IMR-90 (cell line): ENCODE data around the gene C16orf74. TPM values are rescaled to one million over a fixed set of nuclear protein-coding genes. Genes with fewer than 3 reads are reported as not detected.

ENCODE experiments used
- ATAC-seq: fragments of 200-7000 bp; cut with Tn5 transposase; 2 replicates; pipeline ENCODE4 v1.9.1; 2020; ENCODE audit warnings: low read depth, mild to moderate bottlenecking, moderate library complexity
- BruUV-seq: library from RNA; stranded (reverse); fragments of 400-500 nt; replicated peaks from 2 replicates; lab custom pipeline; 2021; lab: Mats Ljungman, UMichigan
- CTCF ChIA-PET: fragments of 300-600 bp; formaldehyde crosslinking; extraction: SDS; loops from one replicate; lab custom pipeline; 2021; ENCODE audit warnings: antibody characterized with exemption; lab: Yijun Ruan, JAX
- POLR2A ChIA-PET: fragments of 300-600 bp; sonication (Branson Sonifier 250); formaldehyde crosslinking; loops from one replicate; lab custom pipeline; 2022; ENCODE audit warnings: antibody characterized with exemption; ENCODE audit not compliant: unreplicated experiment; lab: Charles Lee
- DNase-seq: peaks from one replicate; pipeline ENCODE4 v3.0.0; 2013
- H2AFZ ChIP-seq: replicated peaks from 2 replicates; pipeline ENCODE3; 2013; ENCODE audit warnings: low read length, mild to moderate bottlenecking; ENCODE audit not compliant: poor library complexity
- H2AK5ac ChIP-seq: 2 replicates; pipeline ENCODE4 v1.6.1; 2013; ENCODE audit warnings: low read depth, low read length, inconsistent platforms
- H2AK9ac ChIP-seq: replicated peaks from 2 replicates; pipeline ENCODE3; 2013; ENCODE audit warnings: mild to moderate bottlenecking, low read depth, low read length, moderate library complexity; ENCODE audit not compliant: poor library complexity
- H2BK120ac ChIP-seq: 2 replicates; pipeline ENCODE4 v1.6.1; 2013; ENCODE audit warnings: low read depth, low read length, inconsistent platforms
- H2BK15ac ChIP-seq: 3 replicates; pipeline ENCODE4 v1.6.1; 2013; ENCODE audit warnings: low read depth, low read length, inconsistent platforms
- H2BK20ac ChIP-seq: 2 replicates; pipeline ENCODE4 v1.6.1; 2013; ENCODE audit warnings: low read depth, mild to moderate bottlenecking, inconsistent platforms, low read length, moderate library complexity
- H2BK5ac ChIP-seq: 2 replicates; pipeline ENCODE4 v1.6.1; 2013; ENCODE audit warnings: mild to moderate bottlenecking, low read depth, low read length, inconsistent platforms; ENCODE audit not compliant: poor library complexity, severe bottlenecking
- H3K14ac ChIP-seq: replicated peaks from 2 replicates; pipeline ENCODE4 v1.6.1; 2013; ENCODE audit warnings: low read depth, low read length, inconsistent platforms
- H3K18ac ChIP-seq: 2 replicates; pipeline ENCODE4 v1.6.1; 2013; ENCODE audit warnings: low read depth, low read length, control low read depth
- H3K23ac ChIP-seq: 2 replicates; pipeline ENCODE4 v1.6.1; 2013; ENCODE audit warnings: low read depth, low read length, inconsistent platforms
- H3K27ac ChIP-seq: 2 replicates; pipeline ENCODE4 v1.5.1; 2013; ENCODE audit warnings: mild to moderate bottlenecking, control low read depth, low read length; ENCODE audit not compliant: insufficient read depth
- H3K27me3 ChIP-seq: 2 replicates; pipeline ENCODE4 v1.6.1; 2013; ENCODE audit warnings: low read length; ENCODE audit not compliant: control insufficient read depth, insufficient read depth
- H3K36me3 ChIP-seq: 2 replicates; pipeline ENCODE4 v1.6.1; 2013; ENCODE audit warnings: low read length, mixed read lengths; ENCODE audit not compliant: control insufficient read depth, insufficient read depth
- H3K4ac ChIP-seq: 2 replicates; pipeline ENCODE4 v1.6.1; 2013; ENCODE audit warnings: low read depth, low read length, inconsistent platforms
- H3K4me1 ChIP-seq: 2 replicates; pipeline ENCODE4 v1.6.1; 2013; ENCODE audit warnings: low read length, mixed read lengths; ENCODE audit not compliant: control insufficient read depth, insufficient read depth
- H3K4me2 ChIP-seq: 2 replicates; pipeline ENCODE4 v1.6.1; 2013; ENCODE audit warnings: low read depth, mild to moderate bottlenecking, control low read depth, low read length, moderate library complexity
- H3K4me3 ChIP-seq: 2 replicates; pipeline ENCODE4 v1.5.1; 2013; ENCODE audit warnings: low read depth, mild to moderate bottlenecking, control low read depth, low read length, moderate library complexity; ENCODE audit not compliant: insufficient read depth
- H3K56ac ChIP-seq: 2 replicates; pipeline ENCODE4 v1.6.1; 2013; ENCODE audit warnings: low read length, inconsistent platforms; ENCODE audit not compliant: insufficient read depth; ENCODE audit errors: extremely low read depth
- H3K79me1 ChIP-seq, 2 experiments: 2 replicates each; pipeline ENCODE4 v1.6.1; 2013; ENCODE audit warnings: low read length in 2 of 2, inconsistent platforms in 1 of 2, low read depth in 1 of 2
- H3K9ac ChIP-seq: 2 replicates; pipeline ENCODE4 v1.6.1; 2013; ENCODE audit warnings: low read depth, low read length, control low read depth
- H3K9me1 ChIP-seq: 2 replicates; pipeline ENCODE4 v1.6.1; 2013; ENCODE audit warnings: low read length, inconsistent platforms; ENCODE audit not compliant: insufficient read depth
- H3K9me3 ChIP-seq: 2 replicates; pipeline ENCODE4 v1.6.1; 2013; ENCODE audit warnings: low read length; ENCODE audit not compliant: control insufficient read depth, insufficient read depth
- H4K20me1 ChIP-seq: 2 replicates; pipeline ENCODE4 v1.6.1; 2013; ENCODE audit warnings: low read length, inconsistent platforms; ENCODE audit not compliant: insufficient read depth
- H4K5ac ChIP-seq: 2 replicates; pipeline ENCODE4 v1.6.1; 2013; ENCODE audit warnings: mild to moderate bottlenecking, low read depth, low read length, control low read depth
- H4K8ac ChIP-seq, 2 experiments: 2 replicates each; pipeline ENCODE4 v1.6.1; 2013; ENCODE audit warnings: low read depth in 2 of 2, low read length in 2 of 2, control low read depth in 1 of 2, inconsistent platforms in 1 of 2
- H4K91ac ChIP-seq: 2 replicates; pipeline ENCODE4 v1.6.1; 2013; ENCODE audit warnings: low read depth, low read length, inconsistent platforms; ENCODE audit not compliant: insufficient read depth
- CHD1 ChIP-seq: IDR thresholded peaks from 2 replicates; pipeline ENCODE4 v1.6.1; 2012; ENCODE audit warnings: low read depth, low read length, improper control_type of control experiment
- ELK1 ChIP-seq: fragments of 150-350 bp; IDR thresholded peaks from 2 replicates; pipeline ENCODE4 v1.6.1; 2016; ENCODE audit warnings: low read depth, mild to moderate bottlenecking, low read length, moderate library complexity, borderline replicate concordance
- FOS ChIP-seq: fragments of 150-350 bp; IDR thresholded peaks from 2 replicates; pipeline ENCODE4 v1.6.1; 2016; ENCODE audit warnings: low read depth, low read length
- MAFK ChIP-seq: IDR thresholded peaks from 2 replicates; pipeline ENCODE4 v1.6.1; 2012; ENCODE audit warnings: low read depth, low read length, improper control_type of control experiment
- MAZ ChIP-seq: IDR thresholded peaks from 2 replicates; pipeline ENCODE4 v1.6.1; 2012; ENCODE audit warnings: low read depth, mild to moderate bottlenecking, low read length, improper control_type of control experiment, moderate library complexity, borderline replicate concordance
- MXI1 ChIP-seq: IDR thresholded peaks from 2 replicates; pipeline ENCODE4 v1.6.1; 2012; ENCODE audit warnings: low read depth, mild to moderate bottlenecking, low read length, moderate library complexity, borderline replicate concordance
- NFE2L2 ChIP-seq: fragments of 150-350 bp; IDR thresholded peaks from 2 replicates; pipeline ENCODE4 v1.6.1; 2016; ENCODE audit warnings: low read depth, mild to moderate bottlenecking, low read length
- POLR2A ChIP-seq: IDR thresholded peaks from 2 replicates; pipeline ENCODE4 v1.6.1; 2012; ENCODE audit warnings: mild to moderate bottlenecking, low read depth, low read length
- RAD21 ChIP-seq: IDR thresholded peaks from 2 replicates; pipeline ENCODE4 v1.6.1; 2012; ENCODE audit warnings: low read length, improper control_type of control experiment
- RCOR1 ChIP-seq: IDR thresholded peaks from 2 replicates; pipeline ENCODE4 v1.6.1; 2012; ENCODE audit warnings: mild to moderate bottlenecking, low read length, improper control_type of control experiment; ENCODE audit not compliant: insufficient replicate concordance
- RFX5 ChIP-seq: IDR thresholded peaks from 2 replicates; pipeline ENCODE4 v1.8.0; 2012; ENCODE audit warnings: low read depth, mild to moderate bottlenecking, low read length, moderate library complexity
- SMC3 ChIP-seq: fragments of 150-350 bp; IDR thresholded peaks from 2 replicates; pipeline ENCODE4 v1.6.1; 2016; ENCODE audit warnings: low read depth, mild to moderate bottlenecking, antibody characterized with exemption, low read length, moderate library complexity
- USF2 ChIP-seq: fragments of 150-350 bp; IDR thresholded peaks from 2 replicates; pipeline ENCODE4 v1.6.1; 2017; ENCODE audit warnings: mild to moderate bottlenecking, antibody characterized with exemption, low read length, low read depth
- WGBS, 2 experiments: methylation state at CpG; one replicate each; pipeline versions ENCODE4 v1.1.5 to v1.1.7; 2013; ENCODE audit warnings: missing lambda C conversion rate in 2 of 2; ENCODE audit not compliant: insufficient read length in 1 of 2; ENCODE audit errors: extremely low coverage in 2 of 2; 5-methylcytosine and 5-hydroxymethylcytosine counted together
- dilution Hi-C: fragments of 300-500 bp; cut with HindIII; formaldehyde crosslinking; loops from one replicate; pipeline ENCODE4 v1.14.3; 2018; ENCODE audit warnings: low sequenced_read_pairs; ENCODE audit not compliant: unreplicated experiment
- in situ Hi-C: fragments of 300-500 bp; cut with MboI; formaldehyde crosslinking; loops from 3 replicates; pipeline ENCODE4 v1.14.3; 2019; ENCODE audit warnings: low sequenced_read_pairs, inconsistent platforms, mixed read lengths
- intact Hi-C: fragments of 100-400 bp; cut with micrococcal nuclease; formaldehyde crosslinking; loops from 2 replicates; pipeline ENCODE4 v1.10.0; 2022
- polyA plus RNA-seq, 3 experiments: library from polyadenylated mRNA; depleted of rRNA; stranded (reverse); fragments of >200 nt; gene quantifications; 2 replicates each; pipeline ENCODE4 v1.2.3, GENCODE V29; 2012; ENCODE audit warnings: low replicate concordance in 1 of 3
- total RNA-seq: library from RNA; depleted of rRNA; stranded (reverse); fragments of >200 nt; gene quantifications from 2 replicates; pipeline ENCODE4 v1.2.3, GENCODE V29; 2012
- TF ChIP-seq, protein P1 (sequence below): conservative IDR thresholded peaks from 2 replicates; pipeline ENCODE4 v1.5.1; 2012; ENCODE audit warnings: mild to moderate bottlenecking, low read depth, low read length, improper control_type of control experiment

C16orf74 gene
- total and polyA plus RNA-seq, 2 of the 4 experiments (the other 2 are of a cell fraction), result 4.5 to 12.2 TPM

GRCh38 chr16:85716022-85716679 lies 34.7 kb downstream of the C16orf74 start:
- 72% methylated on average over 2 of the region's 9 CpGs; no CpG with 5 or more reads in 1 of the 2 experiments for WGBS, 2 experiments
- Histone ChIP-seq H4K5ac (no peak overlapping the region), H3K4me1 (peaks cover 3% of the 10 kb centered on the region; the same call in 1 of the 2 replicates), H3K79me1 (peaks cover 3 to 4% of the 10 kb centered on the region in 2 experiments; a peak in 1 of 4 replicates), H3K27ac (no peak overlapping the region), H3K9me3 (peaks cover 9% of the 10 kb centered on the region), H3K4ac (no peak overlapping the region), H4K91ac (no peak overlapping the region; the same call in 1 of the 2 replicates), H2BK5ac (no peak overlapping the region), H3K36me3 (peaks cover 3% of the 10 kb centered on the region), H2BK20ac (no peak overlapping the region), H3K56ac (no peak overlapping the region), H3K4me2 (no peak overlapping the region), H2BK15ac (no peak overlapping the region), H3K23ac (no peak overlapping the region), H2AFZ (peak overlapping the region; percentile 47), H3K27me3 (no peaks in the 10 kb centered on the region; the same call in 1 of the 2 replicates), H3K4me3 (no peak overlapping the region), H3K9ac (no peak overlapping the region), H2BK120ac (no peak overlapping the region), H2AK9ac (peak overlapping the region; percentile 7), H3K14ac (no peak overlapping the region; the same call in 1 of the 2 replicates), H4K8ac (peak overlapping the region in 1 of 2 experiments; percentile 42; a peak in 1 of 4 replicates), H4K20me1 (peaks cover 13% of the 10 kb centered on the region), H3K18ac (no peak overlapping the region; the same call in 1 of the 2 replicates), H2AK5ac (peak overlapping the region; percentile 46; the same call in 1 of the 2 replicates), H3K9me1 (no peaks in the 10 kb centered on the region)
- ChIA-PET POLR2A (no interaction called here), CTCF (interaction anchor here (1.2 to 1.3 kb wide), 2 partner anchors 12 to 100 kb away, joined by 3 to 4 read pairs; no protein-coding TSS in a partner anchor)
- BruUV-seq, result no TSS peak
- no peak for ATAC-seq
- DNase-seq, result no peak
- dilution Hi-C loops, result no loop called here
- in situ Hi-C loops, result loop anchor here (5.0 kb wide), 1 partner anchor 59 kb away; no protein-coding TSS in a partner anchor
- intact Hi-C loops, result loop anchor here (5.0 to 10.0 kb wide), 2 partner anchors 59 to 441 kb away; no protein-coding TSS in a partner anchor
- TF ChIP-seq SMC3, result no peak
- TF ChIP-seq MAZ, result no peak
- no peak for TF ChIP-seq FOS
- no peak for TF ChIP-seq POLR2A
- no peak for TF ChIP-seq MXI1
- no peak for TF ChIP-seq RCOR1
- TF ChIP-seq MAFK, result no peak
- TF ChIP-seq, protein P1, sequence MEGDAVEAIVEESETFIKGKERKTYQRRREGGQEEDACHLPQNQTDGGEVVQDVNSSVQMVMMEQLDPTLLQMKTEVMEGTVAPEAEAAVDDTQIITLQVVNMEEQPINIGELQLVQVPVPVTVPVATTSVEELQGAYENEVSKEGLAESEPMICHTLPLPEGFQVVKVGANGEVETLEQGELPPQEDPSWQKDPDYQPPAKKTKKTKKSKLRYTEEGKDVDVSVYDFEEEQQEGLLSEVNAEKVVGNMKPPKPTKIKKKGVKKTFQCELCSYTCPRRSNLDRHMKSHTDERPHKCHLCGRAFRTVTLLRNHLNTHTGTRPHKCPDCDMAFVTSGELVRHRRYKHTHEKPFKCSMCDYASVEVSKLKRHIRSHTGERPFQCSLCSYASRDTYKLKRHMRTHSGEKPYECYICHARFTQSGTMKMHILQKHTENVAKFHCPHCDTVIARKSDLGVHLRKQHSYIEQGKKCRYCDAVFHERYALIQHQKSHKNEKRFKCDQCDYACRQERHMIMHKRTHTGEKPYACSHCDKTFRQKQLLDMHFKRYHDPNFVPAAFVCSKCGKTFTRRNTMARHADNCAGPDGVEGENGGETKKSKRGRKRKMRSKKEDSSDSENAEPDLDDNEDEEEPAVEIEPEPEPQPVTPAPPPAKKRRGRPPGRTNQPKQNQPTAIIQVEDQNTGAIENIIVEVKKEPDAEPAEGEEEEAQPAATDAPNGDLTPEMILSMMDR, result no peak
- TF ChIP-seq RFX5, result no peak
- no peak for TF ChIP-seq RAD21
- no peak for TF ChIP-seq CHD1
- TF ChIP-seq ELK1, result no peak
- TF ChIP-seq USF2, result no peak
- TF ChIP-seq NFE2L2, result no peak
